Tibial nerve (tissue), 4 donors: Measurements from ENCODE around the gene CYP46A1. TPM values are rescaled to one million over a fixed set of nuclear protein-coding genes. Genes with fewer than 3 reads are reported as not detected.

Source experiments
- DNase-seq, 2 donors: peaks; one replicate each; pipeline ENCODE4 v3.0.0-alpha.2; 2019; ENCODE audit warnings: low spot score in 2 of 2
- H3K27ac ChIP-seq, 4 donors: fragments of 200-600 bp; sonication (generic) in 3 of 4; one replicate each; pipeline ENCODE4 v1.5.1; 2017 to 2019; ENCODE audit warnings: mild to moderate bottlenecking in 1 of 4
- H3K27me3 ChIP-seq, 2 donors: fragments of 200-600 bp; sonication (generic) in 1 of 2; one replicate each; pipeline versions ENCODE4 v1.5.1 to v1.6.0; 2017 to 2019
- H3K36me3 ChIP-seq, 3 donors: fragments of 200-600 bp; sonication (generic); one replicate each; pipeline ENCODE4 v1.5.1; 2018 to 2019
- H3K4me1 ChIP-seq, 4 donors: fragments of 200-600 bp; sonication (generic) in 3 of 4; one replicate each; pipeline ENCODE4 v1.5.1; 2017 to 2019
- H3K4me3 ChIP-seq, 4 donors: fragments of 200-600 bp; sonication (generic) in 3 of 4; one replicate each; pipeline ENCODE4 v1.5.1; 2017 to 2019; ENCODE audit warnings: mild to moderate bottlenecking in 1 of 4, moderate library complexity in 1 of 4
- H3K9me3 ChIP-seq, 4 donors: fragments of 200-600 bp; sonication (generic) in 3 of 4; one replicate each; pipeline ENCODE4 v1.5.1; 2017 to 2019
- CTCF ChIP-seq, 5 experiments: fragments of 200-600 bp in 3 of 5; fragments of 450-650 bp in 2 of 5; sonication (generic) in 3 of 5; IDR thresholded peaks; one replicate each; pipeline ENCODE4 v1.5.1; 2016 to 2019; ENCODE audit warnings: antibody characterized with exemption in 5 of 5, mild to moderate bottlenecking in 3 of 5, moderate library complexity in 2 of 5
- EP300 ChIP-seq, 2 donors: sonication (generic); formaldehyde crosslinking; IDR thresholded peaks; one replicate each; pipeline ENCODE4 v1.6.1; 2017; ENCODE audit warnings: antibody characterized with exemption in 2 of 2, mild to moderate bottlenecking in 1 of 2
- POLR2A ChIP-seq, 2 donors: fragments of 450-650 bp; IDR thresholded peaks; one replicate each; pipeline ENCODE4 v1.6.1; 2017; ENCODE audit warnings: antibody characterized with exemption in 2 of 2, mild to moderate bottlenecking in 2 of 2, moderate library complexity in 2 of 2
- WGBS, 2 donors: methylation state at CpG; one replicate each; pipeline ENCODE4 v1.1.5; 2018; 5-methylcytosine and 5-hydroxymethylcytosine counted together
- total RNA-seq, 4 donors: library from RNA; depleted of rRNA; stranded (reverse); fragments of >200 nt; gene quantifications; one replicate each; pipeline ENCODE4 v1.1.0, GENCODE V29; 2016

The CYP46A1 gene
- total RNA-seq, 4 donors from 2014 or later, result 1.2 to 3.7 (median 1.4) TPM

- DNase-seq, result no peak
- Histone ChIP-seq H3K9me3 (no peaks in the 10 kb centered on the region), H3K4me1 (peaks cover 0 to 4% (median 0%) of the 10 kb centered on the region in 4 donors), H3K4me3 (no peak overlapping the region), H3K27me3 (peaks cover 0 to 10% of the 10 kb centered on the region in 2 donors), H3K36me3 (no peaks in the 10 kb centered on the region), H3K27ac (no peak overlapping the region)
- TF ChIP-seq POLR2A (IDR thresholded peaks at IDR 0.05) (no peak), CTCF (IDR thresholded peaks at IDR 0.05) (no peak), EP300 (IDR thresholded peaks at IDR 0.05) (no peak)
- 88 to 90% methylated on average over 17 to 27 of the region's 32 CpGs for WGBS, 2 donors
These were observed 31.9 kb upstream of the CYP46A1 start for GRCh38 chr14:99651953-99652746.

- Histone ChIP-seq H3K4me1 (peaks cover 0 to 5% (median 0%) of the 10 kb centered on the region in 4 donors), H3K4me3 (no peak overlapping the region), H3K27me3 (peaks cover 0 to 16% of the 10 kb centered on the region in 2 donors), H3K36me3 (no peaks in the 10 kb centered on the region), H3K27ac (no peak overlapping the region), H3K9me3 (no peaks in the 10 kb centered on the region)
- no peak for TF ChIP-seq POLR2A (IDR thresholded peaks at IDR 0.05)
- TF ChIP-seq CTCF (IDR thresholded peaks at IDR 0.05), result no peak
- TF ChIP-seq EP300 (IDR thresholded peaks at IDR 0.05), result no peak
- 19 to 33% methylated on average over 7 of the region's 7 CpGs for WGBS, 2 donors
- DNase-seq, result peak in 1 of 2 donors; percentile 31
These were observed 29.7 kb upstream of the CYP46A1 start for GRCh38 chr14:99654235-99654985.

- no peak for DNase-seq
- no peak for TF ChIP-seq CTCF (IDR thresholded peaks at IDR 0.05)
- no peak for TF ChIP-seq EP300 (IDR thresholded peaks at IDR 0.05)
- TF ChIP-seq POLR2A (IDR thresholded peaks at IDR 0.05), result no peak
- WGBS, 2 donors, result 96 to 97% methylated on average over 4 of the region's 4 CpGs
These were observed 28.6 kb upstream of the CYP46A1 start for GRCh38 chr14:99655521-99655920.

GRCh38 chr14:99656171-99656570 lies 27.9 kb upstream of the CYP46A1 start:
- DNase-seq, result no peak
- Histone ChIP-seq H3K4me1 (peaks cover 0 to 15% (median 0%) of the 10 kb centered on the region in 4 donors), H3K9me3 (no peaks in the 10 kb centered on the region), H3K36me3 (no peaks in the 10 kb centered on the region), H3K27me3 (peaks cover 0 to 31% of the 10 kb centered on the region in 2 donors), H3K27ac (no peak overlapping the region), H3K4me3 (no peak overlapping the region)
- 80 to 83% methylated on average over 5 of the region's 5 CpGs for WGBS, 2 donors
- TF ChIP-seq EP300 (IDR thresholded peaks at IDR 0.05), result no peak
- TF ChIP-seq POLR2A (IDR thresholded peaks at IDR 0.05), result no peak
- TF ChIP-seq CTCF (IDR thresholded peaks at IDR 0.05), result no peak

More at GRCh38 chr14:99655521-99655920, 28.6 kb upstream of the CYP46A1 start:
- Histone ChIP-seq H3K4me1 (peaks cover 0 to 15% (median 0%) of the 10 kb centered on the region in 4 donors), H3K4me3 (no peak overlapping the region), H3K27ac (no peak overlapping the region), H3K9me3 (no peaks in the 10 kb centered on the region), H3K36me3 (no peaks in the 10 kb centered on the region), H3K27me3 (peaks cover 0 to 27% of the 10 kb centered on the region in 2 donors)
